Kidney (tissue), 14 donors: ENCODE results near the gene MRPL33. TPM values are rescaled to one million over a fixed set of nuclear protein-coding genes. Genes with fewer than 3 reads are reported as not detected.

Experiments
- DNase-seq, 5 donors: peaks; one replicate each; pipeline ENCODE4 v3.0.0-alpha.2; 2013 to 2020
- FAIRE-seq: peaks from 2 replicates; lab custom pipeline; 2012; peaks lifted over from hg19 to GRCh38; lab: Jason Lieb, UNC
- H3K27ac ChIP-seq, 2 donors: one replicate each; pipeline ENCODE4 v1.7.0; 2013; ENCODE audit warnings: low read depth in 2 of 2, low read length in 2 of 2, inconsistent platforms in 1 of 2
- H3K27me3 ChIP-seq: one replicate; pipeline ENCODE4 v1.7.1; 2013; ENCODE audit warnings: low read length, inconsistent platforms; ENCODE audit not compliant: control insufficient read depth, insufficient read depth
- H3K36me3 ChIP-seq, 3 donors: one replicate each; pipeline versions ENCODE4 v1.7.0 to v1.7.1; 2013; ENCODE audit warnings: low read length in 3 of 3, control low read depth in 1 of 3, inconsistent platforms in 1 of 3; ENCODE audit not compliant: insufficient read depth in 3 of 3, control insufficient read depth in 2 of 3
- H3K4me1 ChIP-seq, 3 donors: one replicate each; pipeline versions ENCODE4 v1.7.0 to v1.7.1; 2013; ENCODE audit warnings: low read length in 3 of 3, inconsistent platforms in 1 of 3, low read depth in 1 of 3; ENCODE audit not compliant: control insufficient read depth in 2 of 3, insufficient read depth in 2 of 3
- H3K4me3 ChIP-seq, 3 donors: one replicate each; pipeline versions ENCODE4 v1.7.0 to v1.8.1; 2013; ENCODE audit warnings: low read length in 3 of 3, control low read depth in 1 of 3, inconsistent platforms in 1 of 3
- H3K9ac ChIP-seq, 3 donors: one replicate each; pipeline versions ENCODE4 v1.7.0 to v1.7.1; 2013; ENCODE audit warnings: low read length in 3 of 3, control low read depth in 1 of 3, inconsistent platforms in 1 of 3
- H3K9me3 ChIP-seq, 3 donors: one replicate each; pipeline versions ENCODE4 v1.7.0 to v1.7.1; 2013; ENCODE audit warnings: low read length in 3 of 3, control low read depth in 1 of 3, inconsistent platforms in 1 of 3; ENCODE audit not compliant: control insufficient read depth in 2 of 3, insufficient read depth in 1 of 3
- CTCF ChIP-seq: IDR thresholded peaks from 3 replicates; pipeline ENCODE4 v1.5.1; 2012; ENCODE audit warnings: mild to moderate bottlenecking, moderate library complexity, borderline replicate concordance; ENCODE audit not compliant: insufficient read depth; ENCODE audit errors: extremely low read depth
- intact Hi-C: fragments of 100-400 bp; cut with DNase I; formaldehyde crosslinking; loops from one replicate; pipeline ENCODE4 v1.11.1; 2022
- polyA plus RNA-seq: library from polyadenylated mRNA; stranded (reverse); fragments of 350-450 nt; fragmentation: Illumina TruSeq; extraction: RNeasy Lipid Tissue Mini Kit (QIAGEN cat#74804); gene quantifications from one replicate; pipeline ENCODE4 v1.2.3, GENCODE V29; 2014; ENCODE audit warnings: low read depth, low replicate concordance; ENCODE audit not compliant: insufficient read depth
- total RNA-seq: library from RNA; stranded (reverse); fragmentation: NEBNext Ultra II Directional; extraction: Animal tissue kit (Norgen Biotek cat#: 25700); gene quantifications from one replicate; pipeline ENCODE4 v1.2.1, GENCODE V29; 2021
- donor health status: control.
- donor health status: control.
- donor health status: control.
- donor health status: control.
- donor health status: control.
- donor health status: DM: yes; HTN: yes; CAD: no.
- donor health status: Normal renal cell carcinoma (clear cell type).

Gene MRPL33
- total and polyA plus RNA-seq, 2 donors from 2014 or later, result 107 to 312 TPM

- Histone ChIP-seq H3K9ac (no peak overlapping the region), H3K9me3 (no peaks in the 10 kb centered on the region), H3K27me3 (no peaks in the 10 kb centered on the region), H3K4me1 (peaks cover 0 to 2% (median 0%) of the 10 kb centered on the region in 3 donors), H3K36me3 (no peaks in the 10 kb centered on the region), H3K27ac (no peak overlapping the region), H3K4me3 (no peak overlapping the region)
- FAIRE-seq, result no peak
- intact Hi-C loops, result no loop called here
- no peak for TF ChIP-seq CTCF
- DNase-seq, result no peak
Measured at GRCh38 chr2:27756091-27756490, 15.4 kb upstream of the MRPL33 start.

DNA sequence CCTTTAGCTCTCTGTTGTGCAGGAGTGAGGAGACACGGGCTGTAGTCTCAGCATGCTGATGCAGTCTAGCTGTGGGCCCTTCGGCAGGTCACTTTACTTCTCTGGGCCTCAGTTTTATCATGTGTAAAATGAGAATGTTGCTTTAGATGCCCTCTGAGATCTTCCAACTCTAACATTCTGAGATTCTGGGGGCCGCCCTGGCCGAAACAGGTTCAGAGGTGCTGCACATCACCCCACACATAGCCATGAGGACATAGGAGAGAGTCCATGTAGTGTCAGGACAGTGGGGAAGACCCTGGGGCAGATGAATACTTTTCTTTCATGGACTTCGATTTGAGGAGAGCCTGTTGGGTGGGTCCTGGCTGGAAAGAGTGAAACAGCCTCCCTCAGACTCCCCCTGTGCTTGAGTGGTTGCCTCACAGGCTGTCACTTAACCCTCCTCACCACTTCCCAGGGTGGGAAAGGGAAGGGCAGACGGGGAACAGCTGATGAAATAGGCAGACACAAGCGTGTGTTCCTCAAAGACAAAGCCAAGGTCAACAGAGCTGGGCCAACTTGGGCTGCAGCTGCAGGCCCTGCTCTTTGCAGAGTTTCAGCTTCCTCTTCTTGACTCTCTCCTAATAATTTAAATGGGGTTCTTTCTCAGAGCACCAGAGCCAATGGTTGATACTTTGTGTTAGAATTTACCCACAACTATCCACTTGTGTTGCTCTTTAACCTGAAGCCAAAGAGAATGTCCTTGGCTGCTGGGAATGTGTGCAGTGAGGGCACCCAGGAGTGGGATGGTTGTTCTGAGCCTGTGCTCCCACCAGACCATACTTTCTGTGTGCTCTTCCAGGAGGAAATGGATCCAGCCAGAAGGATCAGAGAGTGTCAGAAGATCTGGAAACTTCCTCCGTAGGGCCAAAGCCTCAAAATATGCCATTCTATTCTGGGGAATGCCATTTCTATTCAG, 14.7 kb upstream of the MRPL33 start:
- Histone ChIP-seq H3K4me1 (peaks cover 0 to 2% (median 0%) of the 10 kb centered on the region in 3 donors), H3K27me3 (no peaks in the 10 kb centered on the region), H3K4me3 (no peak overlapping the region), H3K27ac (no peak overlapping the region), H3K9me3 (no peaks in the 10 kb centered on the region), H3K36me3 (no peaks in the 10 kb centered on the region), H3K9ac (no peak overlapping the region)
- intact Hi-C loops, result no loop called here
- FAIRE-seq (no peak), DNase-seq (no peak)
- no peak for TF ChIP-seq CTCF

DNA sequence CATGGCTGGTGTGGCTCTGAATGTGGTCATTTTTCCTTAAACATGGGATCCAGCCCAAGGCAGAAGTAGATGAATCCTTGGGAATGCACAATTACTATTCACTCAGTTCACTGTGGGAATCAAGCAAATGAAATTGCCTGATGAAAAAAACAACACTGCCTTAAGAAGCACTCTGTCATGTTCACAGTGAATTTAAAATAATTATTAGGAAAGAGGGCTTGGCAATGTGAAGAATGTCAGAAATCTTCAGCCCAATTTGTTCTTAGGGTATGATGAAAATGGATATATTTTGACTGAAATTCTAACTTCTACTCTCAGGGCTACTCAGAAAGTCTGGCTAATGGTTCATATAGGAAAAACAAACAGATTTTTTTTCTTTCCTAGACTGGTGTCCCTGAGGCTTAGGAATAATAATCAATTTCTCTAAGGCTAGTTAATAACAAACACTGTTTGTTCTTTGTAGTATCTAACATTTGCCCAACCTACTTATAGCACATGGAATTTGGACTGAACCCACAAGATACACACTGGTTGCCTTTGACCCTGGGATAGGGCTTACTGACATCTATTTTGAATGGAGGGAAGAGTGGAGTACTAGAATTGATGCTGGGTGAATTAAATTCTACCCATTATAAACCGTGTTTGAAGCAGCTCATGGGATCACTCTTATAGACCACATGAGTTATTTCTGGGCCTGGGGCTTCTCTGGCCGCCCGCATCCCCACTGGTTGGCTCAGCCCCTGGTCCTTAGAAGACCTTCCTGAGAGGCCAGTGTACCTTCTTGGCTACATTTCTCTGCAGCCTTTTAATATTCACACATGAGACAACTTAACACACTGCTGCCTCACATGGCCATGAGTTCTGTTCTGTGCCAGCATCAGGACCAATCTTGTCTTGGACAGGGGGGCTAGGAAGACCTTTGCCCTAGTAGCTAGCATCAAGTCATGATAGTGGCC, 8.3 kb upstream of the MRPL33 start:
- peak overlapping the region in 1 of 2 donors; percentile 32 for H3K27ac ChIP-seq
- no peaks in the 10 kb centered on the region for H3K27me3 ChIP-seq
- H3K9me3 ChIP-seq, result no peaks in the 10 kb centered on the region
- H3K4me3 ChIP-seq, result no peak overlapping the region
- TF ChIP-seq CTCF, result no peak
- no peak overlapping the region for H3K9ac ChIP-seq
- FAIRE-seq (no peak), DNase-seq (no peak)
- no peaks in the 10 kb centered on the region for H3K36me3 ChIP-seq
- H3K4me1 ChIP-seq, result peaks cover 0 to 20% (median 6%) of the 10 kb centered on the region in 3 donors
- intact Hi-C loops, result no loop called here
